HepG2 (cell line): ENCODE results near the gene KIF26B. TPM values are rescaled to one million over a fixed set of nuclear protein-coding genes. Genes with fewer than 3 reads are reported as not detected.

Source experiments
- ARID2 ChIP-seq: sonication (generic); formaldehyde crosslinking; IDR thresholded peaks from 2 replicates; pipeline ENCODE4 v1.8.1; 2022; ENCODE audit warnings: mild to moderate bottlenecking, missing genetic modification reagents, borderline replicate concordance
- CTCF ChIP-seq: sonication (generic); formaldehyde crosslinking; IDR thresholded peaks from 2 replicates; pipeline ENCODE4 v1.5.0; 2020; ENCODE audit warnings: mild to moderate bottlenecking, missing genetic modification reagents, moderate library complexity
- GRHL1 ChIP-seq: sonication (generic); formaldehyde crosslinking; conservative IDR thresholded peaks from 2 replicates; pipeline ENCODE4 v1.8.0; 2022; ENCODE audit warnings: missing genetic modification reagents
- HNF1B ChIP-seq: sonication (generic); formaldehyde crosslinking; IDR thresholded peaks from 2 replicates; pipeline ENCODE4 v1.5.1; 2020; ENCODE audit warnings: mild to moderate bottlenecking, moderate library complexity, missing genetic modification reagents
- HNRNPH1 ChIP-seq: fragments of 200-400 bp; formaldehyde crosslinking; optimal IDR thresholded peaks from 2 replicates; pipeline ENCODE3; 2017; ENCODE audit warnings: mild to moderate bottlenecking, low read depth, low read length
- REST ChIP-seq, 2 experiments: IDR thresholded peaks; 2 replicates each; pipeline ENCODE4 v1.6.1; 2011 to 2012; ENCODE audit warnings: low read length in 2 of 2, borderline replicate concordance in 1 of 2, low read depth in 1 of 2, mild to moderate bottlenecking in 1 of 2, moderate library complexity in 1 of 2
- TMF1 ChIP-seq: sonication (generic); formaldehyde crosslinking; IDR thresholded peaks from 2 replicates; pipeline ENCODE4 v1.8.1; 2022; ENCODE audit warnings: low read depth, missing genetic modification reagents
- ZC3H13 ChIP-seq: sonication (generic); formaldehyde crosslinking; IDR thresholded peaks from 2 replicates; pipeline ENCODE4 v1.8.1; 2023; ENCODE audit warnings: mild to moderate bottlenecking, missing genetic modification reagents, moderate library complexity
- ZNF160 ChIP-seq: sonication (generic); formaldehyde crosslinking; IDR thresholded peaks from 2 replicates; pipeline ENCODE4 v1.8.0; 2022; ENCODE audit warnings: mild to moderate bottlenecking, inconsistent platforms, missing genetic modification reagents
- ZNF253 ChIP-seq: sonication (generic); formaldehyde crosslinking; IDR thresholded peaks from 2 replicates; pipeline ENCODE4 v1.8.0; 2022; ENCODE audit warnings: mild to moderate bottlenecking, missing genetic modification reagents, borderline replicate concordance
- ZNF558 ChIP-seq: sonication (generic); formaldehyde crosslinking; IDR thresholded peaks from 2 replicates; pipeline ENCODE4 v1.9.0; 2022; ENCODE audit warnings: mild to moderate bottlenecking, missing genetic modification reagents, borderline replicate concordance
- ZNF770 ChIP-seq: sonication (generic); formaldehyde crosslinking; IDR thresholded peaks from 2 replicates; pipeline ENCODE4 v1.5.0; 2020; ENCODE audit warnings: mild to moderate bottlenecking, missing genetic modification reagents
- polyA plus RNA-seq, 8 experiments: library from polyadenylated mRNA; depleted of rRNA in 3 of 8; stranded (reverse) in 7 of 8; unstranded in 1 of 8; fragments of >200 nt; fragmentation: Illumina TruSeq in 4 of 8; extraction: Trizol in 4 of 8; gene quantifications; 2 replicates each; pipeline versions ENCODE4 v1.2.1 to v1.2.3, GENCODE V29; 2011 to 2016; ENCODE audit warnings: low read depth in 4 of 8, missing spikeins in 1 of 8, mixed read lengths in 1 of 8; ENCODE audit not compliant: insufficient read depth in 1 of 8
- total RNA-seq, 5 experiments: library from RNA; depleted of rRNA; stranded (reverse); fragments of >200 nt; fragmentation: Illumina TruSeq; extraction: Trizol; gene quantifications; 2 replicates each; pipeline ENCODE4 v1.2.3, GENCODE V29; 2016; ENCODE audit warnings: low read depth in 1 of 5

KIF26B gene
- total and polyA plus RNA-seq, 2 of the 13 experiments (the other 11 are each of a cell fraction or from before 2014, with no cell fraction given) = 0.08 to 0.09 TPM

- TF ChIP-seq GRHL1 (no peak), CTCF (peak; percentile 83), ARID2 (no peak), TMF1 (CRISPR knock-in tag) (no peak), HNRNPH1 (no peak), REST (IDR thresholded peaks at IDR 0.05; ENCODE audit: borderline replicate concordance in 1 of 2, low read depth in 1 of 2, low read length in 2 of 2) (no peak), ZNF558 (CRISPR knock-in tag) (no peak), HNF1B (no peak), ZC3H13 (CRISPR knock-in tag) (no peak), ZNF770 (CRISPR knock-in tag) (no peak), ZNF160 (CRISPR knock-in tag) (0 out of 2 replicates have a peak, but pooled peaks have one; percentile 43), ZNF253 (CRISPR knock-in tag) (no peak)
Observed at GRCh38 chr1:245156041-245156735, 1.4 kb downstream of the KIF26B start (continued).
